PC-9 (cell line): ENCODE results near the gene LRRC34.

Experiments
- EZH2 ChIP-seq: fragments of 200-600 bp; sonication (generic); IDR thresholded peaks from 2 replicates; pipeline ENCODE4 v1.8.0; 2017; ENCODE audit warnings: antibody characterized with exemption, low read depth
- TF ChIP-seq, protein P1 (sequence below): fragments of 200-600 bp; sonication (generic); conservative IDR thresholded peaks from 2 replicates; pipeline ENCODE4 v1.6.1; 2017; ENCODE audit warnings: mixed run types, antibody characterized with exemption, mild to moderate bottlenecking, moderate library complexity

DNA sequence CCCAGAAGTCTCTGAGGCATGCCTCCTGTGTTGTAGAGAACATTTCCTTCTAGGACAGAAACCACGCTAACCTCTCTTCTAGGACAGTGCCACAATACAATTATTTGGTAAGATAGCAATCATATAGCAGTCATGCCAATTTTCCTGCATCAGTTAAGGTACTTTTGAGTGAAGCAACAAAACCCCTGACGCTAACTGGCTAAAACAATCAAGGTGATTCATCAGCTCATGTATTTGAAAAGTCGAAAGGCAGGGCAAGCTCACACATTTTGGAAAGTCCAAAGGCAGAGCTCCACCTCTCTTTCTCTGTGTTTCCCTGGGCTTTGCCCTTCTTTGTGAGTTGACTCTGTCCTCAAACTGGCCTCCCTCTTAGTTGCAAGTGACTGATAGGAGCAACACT is 58.0 kb downstream of the LRRC34 start:
- no peak for TF ChIP-seq EZH2
- TF ChIP-seq, protein P1, sequence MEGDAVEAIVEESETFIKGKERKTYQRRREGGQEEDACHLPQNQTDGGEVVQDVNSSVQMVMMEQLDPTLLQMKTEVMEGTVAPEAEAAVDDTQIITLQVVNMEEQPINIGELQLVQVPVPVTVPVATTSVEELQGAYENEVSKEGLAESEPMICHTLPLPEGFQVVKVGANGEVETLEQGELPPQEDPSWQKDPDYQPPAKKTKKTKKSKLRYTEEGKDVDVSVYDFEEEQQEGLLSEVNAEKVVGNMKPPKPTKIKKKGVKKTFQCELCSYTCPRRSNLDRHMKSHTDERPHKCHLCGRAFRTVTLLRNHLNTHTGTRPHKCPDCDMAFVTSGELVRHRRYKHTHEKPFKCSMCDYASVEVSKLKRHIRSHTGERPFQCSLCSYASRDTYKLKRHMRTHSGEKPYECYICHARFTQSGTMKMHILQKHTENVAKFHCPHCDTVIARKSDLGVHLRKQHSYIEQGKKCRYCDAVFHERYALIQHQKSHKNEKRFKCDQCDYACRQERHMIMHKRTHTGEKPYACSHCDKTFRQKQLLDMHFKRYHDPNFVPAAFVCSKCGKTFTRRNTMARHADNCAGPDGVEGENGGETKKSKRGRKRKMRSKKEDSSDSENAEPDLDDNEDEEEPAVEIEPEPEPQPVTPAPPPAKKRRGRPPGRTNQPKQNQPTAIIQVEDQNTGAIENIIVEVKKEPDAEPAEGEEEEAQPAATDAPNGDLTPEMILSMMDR = no peak
